D721Med (cell line): ENCODE measurements around the gene CAP1.

Source experiments
- DNase-seq: peaks from one replicate; pipeline ENCODE4 v3.0.0; 2011; ENCODE audit warnings: low spot score; ENCODE audit not compliant: insufficient read length
- FAIRE-seq: peaks from 2 replicates; lab custom pipeline; 2011; peaks lifted over from hg19 to GRCh38; lab: Jason Lieb, UNC
- TF ChIP-seq, protein P1 (sequence below): IDR thresholded peaks from 2 replicates; pipeline ENCODE4 v1.5.1; 2012; ENCODE audit warnings: mild to moderate bottlenecking, control low read depth; ENCODE audit not compliant: insufficient read depth; ENCODE audit errors: missing control alignments

CAP1 gene

DNA sequence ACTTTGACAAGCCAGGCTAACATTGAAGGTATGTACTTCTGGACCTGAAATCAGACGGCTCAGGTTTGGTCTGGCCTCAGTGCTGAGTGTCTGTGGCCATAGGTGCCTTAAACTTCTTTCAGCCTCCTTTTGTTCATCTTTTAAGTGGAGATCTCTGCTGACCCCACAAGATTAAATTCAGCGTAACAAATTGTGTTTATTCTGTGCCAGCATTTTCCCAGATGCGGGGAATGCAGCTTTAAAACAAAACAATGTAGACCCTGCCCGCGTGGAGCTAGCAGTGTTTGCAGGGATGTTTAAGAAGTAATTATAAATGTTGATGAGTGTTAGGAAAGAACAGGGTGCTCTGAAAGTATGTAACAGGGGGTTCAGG is 923 bp downstream of the CAP1 start:
- TF ChIP-seq, protein P1, sequence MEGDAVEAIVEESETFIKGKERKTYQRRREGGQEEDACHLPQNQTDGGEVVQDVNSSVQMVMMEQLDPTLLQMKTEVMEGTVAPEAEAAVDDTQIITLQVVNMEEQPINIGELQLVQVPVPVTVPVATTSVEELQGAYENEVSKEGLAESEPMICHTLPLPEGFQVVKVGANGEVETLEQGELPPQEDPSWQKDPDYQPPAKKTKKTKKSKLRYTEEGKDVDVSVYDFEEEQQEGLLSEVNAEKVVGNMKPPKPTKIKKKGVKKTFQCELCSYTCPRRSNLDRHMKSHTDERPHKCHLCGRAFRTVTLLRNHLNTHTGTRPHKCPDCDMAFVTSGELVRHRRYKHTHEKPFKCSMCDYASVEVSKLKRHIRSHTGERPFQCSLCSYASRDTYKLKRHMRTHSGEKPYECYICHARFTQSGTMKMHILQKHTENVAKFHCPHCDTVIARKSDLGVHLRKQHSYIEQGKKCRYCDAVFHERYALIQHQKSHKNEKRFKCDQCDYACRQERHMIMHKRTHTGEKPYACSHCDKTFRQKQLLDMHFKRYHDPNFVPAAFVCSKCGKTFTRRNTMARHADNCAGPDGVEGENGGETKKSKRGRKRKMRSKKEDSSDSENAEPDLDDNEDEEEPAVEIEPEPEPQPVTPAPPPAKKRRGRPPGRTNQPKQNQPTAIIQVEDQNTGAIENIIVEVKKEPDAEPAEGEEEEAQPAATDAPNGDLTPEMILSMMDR: no peak
- FAIRE-seq: no peak
- DNase-seq: no peak

DNA sequence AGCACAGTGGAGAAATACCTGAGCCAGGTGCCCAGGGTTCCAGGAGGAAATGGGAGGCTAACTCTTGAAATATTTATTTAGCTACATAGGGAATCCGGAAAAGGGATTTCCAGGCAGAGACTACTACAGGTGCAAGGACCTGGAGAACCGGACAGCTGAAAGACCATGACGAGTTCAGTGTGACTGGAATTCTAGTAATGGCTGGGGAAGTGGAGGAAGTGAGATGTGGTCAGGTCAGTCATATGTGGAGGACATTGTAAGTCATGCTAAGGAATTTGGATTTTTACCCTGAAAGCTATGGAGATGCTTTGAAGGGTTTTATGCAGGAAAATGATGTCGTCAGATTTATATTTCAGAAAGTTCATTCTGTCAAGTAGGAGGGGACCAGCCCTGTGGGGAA is 1.8 kb downstream of the CAP1 start:
- DNase-seq (no peak), FAIRE-seq (no peak)
- TF ChIP-seq, protein P1: no peak

DNA sequence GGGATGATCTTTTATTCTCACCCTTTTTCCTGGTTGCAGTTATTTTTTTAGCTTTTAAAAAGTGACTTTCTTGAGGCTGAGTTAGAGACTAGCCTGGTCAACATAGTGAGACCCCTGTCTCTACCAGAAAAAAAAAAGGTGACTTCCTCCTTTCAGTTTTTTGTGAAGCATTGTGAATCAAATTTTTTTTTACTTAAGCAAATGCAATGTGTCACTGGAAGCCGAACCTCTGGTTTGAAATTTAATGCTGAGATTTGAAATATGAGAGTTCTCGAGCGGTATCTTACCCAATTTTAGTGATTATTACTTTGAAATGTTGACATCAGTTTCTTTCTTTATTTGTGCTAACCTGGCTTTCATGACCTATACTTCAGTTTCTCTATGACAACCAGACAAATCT is 3.6 kb downstream of the CAP1 start:
- FAIRE-seq (no peak), DNase-seq (no peak)
- TF ChIP-seq, protein P1: no peak

DNA sequence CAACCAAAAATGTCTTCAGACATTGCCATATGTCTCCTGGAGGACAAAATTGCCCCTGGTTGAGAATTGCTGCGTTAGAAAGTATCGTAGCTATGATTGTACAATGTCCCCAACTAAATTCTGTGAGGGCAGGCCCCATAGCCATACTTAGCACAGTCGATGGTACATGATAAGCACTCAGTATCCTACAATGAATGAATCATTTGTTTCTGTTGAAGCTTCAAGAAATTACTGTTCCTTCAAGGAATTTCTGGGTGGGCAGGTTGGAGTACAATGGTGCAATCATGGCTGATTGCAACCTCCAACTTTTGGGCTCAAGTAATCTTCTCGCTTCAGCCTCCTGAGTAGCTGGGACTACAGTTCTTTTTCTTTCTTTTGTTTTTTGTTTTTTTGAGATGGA is 4.7 kb downstream of the CAP1 start:
- DNase-seq: no peak
- FAIRE-seq: no peak
- TF ChIP-seq, protein P1: no peak

DNA sequence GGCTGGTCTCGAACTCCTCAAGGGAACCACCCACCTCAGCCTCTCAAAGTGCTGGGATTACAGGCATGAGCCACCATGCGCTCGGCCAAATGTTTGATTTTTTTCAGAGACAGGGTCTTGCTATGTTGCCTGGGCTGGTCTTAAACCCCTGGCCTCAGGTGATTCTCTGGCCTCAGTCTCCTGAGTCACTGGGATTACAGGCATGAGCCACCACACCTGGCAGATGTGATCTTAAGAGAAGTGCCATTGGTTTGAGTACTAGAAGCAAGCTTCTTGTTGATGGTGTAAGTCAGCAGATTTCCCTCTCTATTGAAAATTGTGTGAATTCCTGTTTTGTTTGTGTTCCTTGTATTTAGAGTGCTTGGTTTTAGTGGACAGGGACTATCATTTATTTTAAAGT is 5.2 kb downstream of the CAP1 start:
- FAIRE-seq (no peak), DNase-seq (no peak)
- TF ChIP-seq, protein P1: no peak

DNA sequence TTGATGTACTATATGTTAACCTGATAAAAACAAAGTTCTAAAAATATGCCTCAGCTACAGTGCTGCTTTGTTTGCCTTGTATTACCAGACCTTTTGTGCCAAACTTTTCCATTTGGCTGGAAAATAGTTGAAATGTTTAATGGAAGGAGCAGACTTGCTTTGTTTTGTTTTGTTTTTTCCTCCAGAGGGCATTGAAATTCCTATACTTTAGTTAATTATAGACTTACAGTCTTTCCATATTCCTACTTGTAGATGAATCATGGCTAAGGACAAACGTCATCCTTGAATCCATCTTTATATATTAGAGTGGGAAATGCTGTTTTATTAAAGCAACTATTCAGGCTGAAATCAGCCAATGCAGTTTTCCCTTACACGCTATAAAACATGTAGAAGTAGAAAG is 6.7 kb downstream of the CAP1 start:
- DNase-seq (no peak), FAIRE-seq (no peak)
- TF ChIP-seq, protein P1: no peak

DNA sequence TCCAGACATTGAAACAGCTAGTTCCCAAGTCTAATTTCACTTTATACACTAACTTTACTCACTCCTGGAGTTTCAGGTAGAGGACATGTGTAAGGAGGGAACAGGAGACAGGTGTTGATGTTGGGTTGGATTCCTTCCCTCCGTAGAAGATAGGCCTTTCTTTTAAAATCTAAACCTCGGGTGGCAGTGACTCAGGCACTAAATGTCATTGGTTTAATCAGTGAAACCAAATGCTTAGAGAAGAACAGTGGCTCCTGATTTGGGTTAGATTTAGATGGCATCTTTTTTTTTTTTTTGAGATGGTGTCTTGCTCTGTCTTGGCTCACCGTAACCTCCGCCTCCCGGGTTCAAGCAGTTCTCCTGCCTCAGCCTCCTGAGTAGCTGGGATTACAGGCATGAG is 7.2 kb downstream of the CAP1 start:
- FAIRE-seq (no peak), DNase-seq (no peak)
- TF ChIP-seq, protein P1: no peak
